Measurements from ENCODE around the gene MAP2K3.
"Not testable (repeated sequence)": the region's sequence is repeated elsewhere in the genome, so short reads cannot be mapped to it uniquely, and the experiment has no call there.

GRCh38 chr17:21346651-21347250, 62.2 kb downstream of the MAP2K3 start:
- not testable (repeated sequence) for TF ChIP-seq CTCF, POLR2A (IDR thresholded peaks at IDR 0.05)
